COR-L47 (cell line): Measurements from ENCODE around the gene HCK.
"Not testable (repeated sequence)": the region's sequence is repeated elsewhere in the genome, so short reads cannot be mapped to it uniquely, and the experiment has no call there.

ENCODE experiments used
- DNase-seq: peaks from one replicate; lab custom pipeline; 2025; lab: John Stamatoyannopoulos, UW

The HCK gene

DNA sequence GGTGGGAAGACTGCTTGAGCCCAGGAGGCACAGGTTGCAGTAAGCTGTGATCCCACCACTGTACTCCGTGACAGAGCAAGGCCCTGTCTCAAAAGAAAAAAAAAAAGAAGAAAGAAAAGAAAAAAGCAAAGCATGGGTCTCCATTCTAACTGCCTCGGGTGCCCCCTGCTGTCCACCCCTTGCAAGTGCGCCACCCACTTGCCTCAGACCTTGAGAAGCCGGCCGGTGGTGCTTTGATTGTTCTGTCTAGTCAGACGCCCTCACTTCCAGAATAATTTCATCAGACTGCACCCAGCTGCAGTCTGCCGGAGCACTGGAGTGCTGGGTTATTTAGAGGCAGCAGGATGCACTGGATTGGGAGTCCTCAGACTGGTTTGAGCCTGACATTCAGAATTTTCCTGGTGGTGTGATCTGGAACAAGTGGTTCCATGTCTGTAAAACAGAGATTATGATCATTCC lies 39.9 kb downstream of the HCK start:
- DNase-seq = peak; percentile 46

DNA sequence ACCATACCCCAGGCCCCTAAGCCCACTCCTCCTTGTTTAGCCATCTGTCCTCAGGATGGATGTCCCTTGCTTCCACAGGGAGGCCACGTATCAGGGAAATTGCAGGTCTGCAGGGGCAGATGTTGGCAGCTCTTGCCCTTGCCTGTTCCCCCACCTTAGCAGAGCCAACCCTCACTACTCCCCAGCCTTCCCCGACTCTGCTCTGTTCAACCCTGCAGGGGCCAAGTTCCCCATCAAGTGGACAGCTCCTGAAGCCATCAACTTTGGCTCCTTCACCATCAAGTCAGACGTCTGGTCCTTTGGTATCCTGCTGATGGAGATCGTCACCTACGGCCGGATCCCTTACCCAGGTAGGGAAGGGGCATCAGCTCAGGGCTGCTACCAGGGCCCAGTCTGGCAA lies 46.7 kb downstream of the HCK start:
- DNase-seq = no peak

DNA sequence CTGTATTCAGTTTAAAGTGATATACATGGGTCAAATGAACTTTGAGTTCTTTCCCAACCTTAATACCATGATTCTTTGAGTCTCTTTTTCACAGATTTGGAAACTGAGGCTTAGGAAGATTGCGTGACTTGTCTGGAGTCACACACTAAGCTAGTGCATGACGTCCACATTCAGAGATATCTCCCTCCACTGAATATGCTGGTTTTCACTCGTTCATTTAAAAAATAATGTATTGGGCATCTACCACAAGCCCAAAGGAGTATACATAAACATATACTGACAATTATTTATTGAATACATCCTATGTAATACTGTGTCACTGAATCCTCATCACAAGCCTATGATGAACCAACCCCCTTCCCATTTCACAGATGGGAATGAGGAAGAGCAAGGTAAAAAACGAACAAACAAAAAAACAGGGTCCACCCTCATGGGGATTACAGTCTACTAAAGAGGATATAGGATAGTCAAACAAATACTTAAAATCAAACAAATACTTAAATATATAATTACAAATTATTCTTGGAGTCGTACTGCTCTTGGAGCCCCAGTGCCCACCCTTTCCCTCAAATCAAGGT lies 56.9 kb downstream of the HCK start:
- no peak for DNase-seq

DNA sequence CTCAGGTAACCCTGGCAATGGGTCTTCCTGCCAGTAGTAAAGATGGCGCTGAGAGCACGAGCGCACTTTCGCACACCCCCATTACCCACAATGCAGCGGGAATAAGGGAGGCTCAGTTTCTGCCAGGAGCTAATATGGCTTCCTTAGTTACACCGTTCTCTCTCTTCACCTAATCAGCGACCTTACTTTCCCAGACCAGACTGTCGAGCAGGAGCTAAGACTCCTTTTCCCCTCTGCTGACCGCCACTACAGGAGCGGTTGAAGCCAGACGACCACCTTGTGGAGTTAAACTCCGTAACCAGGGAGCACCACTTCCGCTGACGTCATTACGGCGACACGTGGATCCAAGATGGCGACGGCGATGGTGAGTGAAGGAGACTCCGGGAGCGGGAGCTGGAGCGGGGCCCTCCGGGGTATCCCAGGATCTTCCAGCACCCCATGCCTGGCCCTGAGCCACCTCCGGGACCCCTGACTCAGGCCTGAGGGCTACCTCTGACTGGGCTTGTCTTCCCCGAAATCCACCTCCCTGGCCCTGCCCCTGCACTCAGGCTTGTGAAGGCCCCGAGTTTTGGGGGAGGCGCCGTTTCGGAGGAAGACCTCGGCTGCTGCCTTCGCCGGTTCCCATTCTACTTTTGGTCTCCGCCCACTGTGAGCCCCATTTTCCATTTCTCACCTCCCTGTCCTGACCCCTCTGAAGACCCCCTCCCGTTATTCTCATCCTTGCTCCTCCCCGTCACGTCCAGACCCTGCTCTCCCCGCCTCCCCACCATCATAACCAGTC lies 57.5 kb downstream of the HCK start, which contains the start of gene TM9SF4:
Gene TM9SF4, plus strand, starts transcription at position 323 of the 781 bp plus-strand sequence. Its CDS starts 27 bp downstream, at position 350.
- DNase-seq = peak; percentile 97

DNA sequence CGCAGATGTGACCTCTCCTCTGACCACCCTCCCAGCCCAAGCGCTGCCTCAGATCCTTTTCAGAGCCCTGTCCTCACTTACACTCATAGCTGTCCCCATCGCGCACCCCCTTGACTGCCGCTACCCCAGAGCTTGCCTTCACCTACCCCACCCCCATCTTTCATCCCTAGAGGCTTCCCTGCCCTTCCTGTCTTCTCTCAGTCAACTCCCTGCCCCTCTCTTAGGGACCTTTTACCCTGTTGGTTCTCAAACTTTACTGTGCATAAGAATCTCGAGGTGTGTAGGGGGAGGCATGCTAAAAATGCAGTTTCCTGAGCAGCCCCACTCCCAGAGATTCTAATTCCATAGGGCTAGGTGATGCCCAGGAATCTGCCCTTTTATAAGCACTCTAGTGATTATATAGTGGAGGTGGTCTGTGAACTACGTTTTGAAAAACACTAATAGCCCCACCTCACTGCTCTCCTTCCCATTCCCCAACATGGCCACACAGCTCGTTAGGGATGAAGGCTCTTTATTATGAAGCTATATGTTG lies 58.2 kb downstream of the HCK start:
- no peak for DNase-seq

DNA sequence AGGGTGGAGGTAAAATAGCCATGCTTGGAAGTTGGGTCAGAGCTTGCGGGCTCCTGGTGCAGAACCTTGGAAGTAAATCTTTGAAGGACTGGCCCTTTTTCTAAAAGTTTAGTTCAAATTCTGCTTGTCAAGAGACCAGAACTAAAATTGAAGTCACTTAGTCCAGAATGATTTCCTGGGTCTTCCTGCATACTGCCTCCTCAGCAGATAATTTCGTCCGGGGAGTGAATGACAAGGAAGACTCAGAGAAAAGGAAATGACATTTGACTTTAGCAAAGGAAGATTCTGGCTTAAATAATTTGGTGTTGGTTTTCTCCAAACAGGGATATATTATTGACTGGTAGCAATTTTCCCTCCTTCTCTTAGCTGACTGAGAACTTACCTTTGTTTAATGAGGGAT lies 58.7 kb downstream of the HCK start:
- DNase-seq = no peak

DNA sequence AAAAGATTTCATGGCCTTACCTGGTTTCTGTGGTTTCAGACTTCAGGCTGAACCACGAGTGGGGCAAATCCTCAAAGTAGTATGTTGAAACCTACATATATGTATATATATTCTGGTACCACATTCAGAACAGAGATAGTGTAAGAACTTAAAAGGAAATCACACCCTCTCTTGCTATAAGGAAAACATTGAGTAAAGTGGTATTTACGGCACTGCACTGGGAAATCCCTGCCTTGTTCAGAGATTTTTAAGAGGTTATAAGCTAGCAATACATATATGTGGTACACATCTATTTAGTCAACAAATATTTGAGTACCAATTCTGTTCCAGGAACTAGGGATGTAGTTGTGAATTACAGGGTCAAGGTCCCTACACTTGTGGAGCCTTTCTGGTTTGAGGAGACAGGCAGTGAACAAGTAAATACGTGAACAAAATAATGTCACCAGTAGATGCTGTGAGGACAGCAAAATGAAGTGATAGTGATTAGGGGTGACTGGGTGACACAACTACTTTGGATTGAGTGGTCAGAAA lies 59.2 kb downstream of the HCK start:
- DNase-seq = no peak

DNA sequence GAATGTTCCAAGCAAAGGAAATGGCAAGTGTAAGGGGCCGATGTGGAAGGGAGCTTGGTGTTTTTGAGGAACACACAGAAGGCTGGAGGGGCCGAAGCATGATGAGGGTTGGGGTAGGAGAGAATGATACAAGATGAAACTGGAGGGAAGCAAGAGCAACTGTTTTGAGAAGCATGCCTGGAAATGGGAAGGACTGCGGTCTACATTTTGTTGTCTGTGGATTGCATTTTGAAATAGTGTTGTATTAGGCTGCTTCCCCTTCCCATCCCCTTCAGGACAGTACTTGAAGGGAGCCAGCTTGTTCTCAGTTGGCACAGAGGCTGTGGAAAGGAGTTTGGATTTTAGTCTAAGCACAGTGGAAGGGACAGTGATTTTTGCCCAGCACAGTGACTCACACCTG lies 59.7 kb downstream of the HCK start:
- DNase-seq = no peak

DNA sequence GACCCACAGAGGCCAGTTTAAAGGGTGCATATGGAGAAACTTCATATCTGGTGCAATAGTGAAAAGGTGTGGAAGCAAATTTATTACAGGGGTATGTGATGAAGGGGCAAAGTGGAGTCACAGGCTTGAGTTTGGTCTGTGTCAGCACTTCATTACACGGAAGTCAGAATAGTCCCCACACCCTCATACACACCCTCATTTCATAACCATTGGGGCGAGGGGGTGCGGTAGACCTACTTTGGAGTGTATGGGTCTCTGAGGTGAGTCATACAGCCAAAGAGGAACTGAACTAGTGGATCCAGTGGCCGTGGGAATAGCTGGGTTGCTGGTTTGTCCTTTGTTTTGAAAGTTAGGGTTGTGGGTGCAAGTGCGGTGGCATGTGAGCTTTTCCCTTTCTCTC lies 60.8 kb downstream of the HCK start:
- DNase-seq = no peak

DNA sequence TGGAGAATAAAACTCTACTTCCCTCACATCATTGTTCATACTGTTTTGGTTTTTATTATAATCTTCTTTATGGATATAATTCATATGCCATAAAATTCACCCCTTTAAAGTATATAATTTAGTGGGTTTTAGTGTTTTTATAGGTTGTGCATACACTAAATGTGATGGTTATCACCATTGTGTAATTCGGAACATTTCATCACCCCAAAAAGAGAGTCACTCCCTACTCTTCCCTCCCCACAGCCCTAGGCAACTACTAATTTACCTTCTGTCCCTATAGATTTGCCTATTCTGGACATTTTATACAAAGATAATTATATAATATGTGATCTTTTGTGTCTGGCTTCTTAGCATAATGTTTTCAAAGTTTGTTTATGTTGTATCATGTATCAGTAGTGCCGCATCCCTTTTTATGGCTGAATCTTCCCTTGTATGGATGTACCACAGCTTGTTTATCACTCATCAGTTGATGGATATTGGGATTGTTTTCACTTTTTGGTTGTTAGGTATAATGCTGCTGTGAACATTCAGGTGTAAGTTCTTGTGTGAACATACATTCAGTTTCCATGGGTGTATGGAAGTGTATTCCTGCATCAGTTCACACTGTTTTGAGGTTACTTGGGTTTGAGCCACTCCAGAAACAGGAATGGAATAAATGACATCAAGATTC lies 61.7 kb downstream of the HCK start:
- DNase-seq = no peak

DNA sequence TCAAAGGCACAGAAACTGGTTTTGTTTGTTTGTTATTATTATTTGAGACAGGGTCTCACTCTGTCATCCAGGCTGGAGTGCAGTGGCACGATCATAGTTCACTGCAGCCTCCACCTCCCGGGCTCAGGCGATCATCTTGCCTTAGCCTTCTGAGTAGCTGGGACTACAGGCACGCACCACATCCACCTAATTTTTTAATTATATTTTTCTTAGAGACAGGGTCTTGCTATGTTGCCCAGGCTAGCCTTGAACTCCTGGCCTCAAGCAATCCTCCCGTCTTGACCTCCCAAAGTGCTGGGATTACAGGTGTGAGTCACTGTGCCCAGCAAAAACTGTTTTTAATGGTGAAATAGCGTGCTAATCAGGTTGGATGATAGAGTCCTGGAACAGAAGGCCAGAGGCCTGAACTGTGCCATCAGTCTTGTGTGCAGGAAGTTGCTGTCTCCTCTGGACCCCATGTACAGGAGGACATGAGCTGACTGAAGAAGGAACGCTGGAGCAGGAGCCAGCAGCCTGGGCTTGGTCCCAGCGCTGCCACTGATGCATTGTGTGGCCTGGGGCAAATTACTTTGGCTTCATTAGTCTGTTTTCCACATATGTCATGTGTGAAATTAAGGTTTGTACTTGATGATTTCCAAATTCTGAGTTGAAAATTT lies 62.4 kb downstream of the HCK start:
- DNase-seq = no peak

DNA sequence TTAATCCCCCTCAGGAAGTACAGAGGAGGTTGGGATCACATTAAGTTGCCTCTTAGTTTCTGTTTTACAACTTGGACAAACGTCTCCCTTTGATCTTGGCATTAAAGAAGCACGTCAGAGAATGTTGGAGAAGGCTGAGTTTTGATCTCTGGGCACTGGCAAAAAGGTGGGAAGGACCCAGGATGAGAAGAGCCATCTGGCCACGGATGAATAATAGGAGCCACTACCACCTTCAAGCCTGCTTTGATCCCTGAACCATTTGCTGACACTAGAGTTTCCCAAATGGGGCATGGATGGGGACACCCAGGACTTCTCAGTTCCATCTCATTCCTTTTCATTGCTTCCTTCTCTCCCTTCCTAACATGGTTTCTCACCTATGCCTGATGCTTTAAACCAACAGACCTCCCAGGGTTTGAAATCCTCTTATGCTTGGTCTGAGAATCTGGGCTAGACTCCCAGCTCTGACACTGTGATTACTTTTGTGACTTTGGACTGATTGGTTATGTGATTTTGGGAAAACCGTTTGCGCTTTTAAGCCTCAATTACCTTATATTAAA lies 63.2 kb downstream of the HCK start:
- DNase-seq = no peak

DNA sequence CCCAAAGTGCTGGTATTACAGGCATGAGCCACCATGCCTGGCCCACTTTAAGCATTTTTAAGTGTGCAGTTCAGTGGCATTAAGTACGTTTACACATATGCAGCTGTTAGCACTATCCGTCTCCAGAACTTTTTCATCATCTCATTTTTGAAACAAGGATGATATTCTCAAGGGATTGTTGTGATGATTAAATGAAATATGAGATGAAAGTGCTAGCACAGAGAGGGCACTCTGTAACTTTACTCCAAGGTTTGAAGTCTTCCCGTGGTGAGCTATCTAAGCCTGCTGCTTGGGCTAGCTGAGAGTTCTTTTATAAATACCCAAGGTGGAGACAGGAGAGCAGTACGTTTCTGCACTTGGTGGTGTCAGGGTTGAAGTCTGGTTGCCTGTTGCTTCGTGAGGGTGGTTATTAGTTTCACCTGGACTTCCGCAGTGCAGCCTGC lies 64.1 kb downstream of the HCK start:
- no peak for DNase-seq

DNA sequence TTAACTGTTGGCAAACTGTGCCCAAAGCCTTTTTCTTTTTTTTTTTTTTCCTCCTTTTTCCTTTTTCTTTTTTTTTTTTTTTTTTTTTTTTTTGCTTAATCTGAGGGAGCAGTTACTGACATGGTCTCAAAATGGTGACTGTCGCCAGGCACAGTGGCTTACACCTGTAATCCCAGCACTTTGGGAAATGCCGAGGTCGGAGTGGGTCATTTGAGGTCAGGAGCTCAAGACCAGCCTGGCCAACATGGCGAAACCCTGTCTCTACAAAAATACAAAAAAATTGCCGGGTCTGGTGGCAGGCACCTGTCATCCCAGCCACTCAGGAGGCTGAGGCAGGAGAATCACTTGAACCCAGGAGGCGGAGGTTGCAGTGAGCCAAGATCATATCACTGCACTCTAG lies 64.8 kb downstream of the HCK start:
- not testable (repeated sequence) for DNase-seq

DNA sequence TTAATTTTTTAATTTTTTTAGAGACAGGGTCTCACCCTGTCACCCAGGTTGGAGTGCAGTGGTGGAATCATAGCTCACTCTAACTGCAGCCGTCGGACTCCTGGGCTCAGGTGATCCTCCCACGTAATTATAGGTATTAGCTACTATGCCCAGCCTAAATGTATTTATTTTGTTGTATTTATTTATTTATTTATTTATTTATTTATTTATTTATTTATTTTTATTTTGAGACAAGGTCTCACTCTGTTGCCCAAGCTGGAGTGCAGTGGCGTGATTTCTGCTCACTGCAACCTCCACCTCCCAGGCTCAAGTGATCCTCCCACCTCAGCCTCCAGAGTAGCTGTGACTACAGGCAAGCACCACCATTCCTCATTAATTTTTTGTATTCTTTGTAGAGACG lies 66.4 kb downstream of the HCK start:
- not testable (repeated sequence) for DNase-seq

DNA sequence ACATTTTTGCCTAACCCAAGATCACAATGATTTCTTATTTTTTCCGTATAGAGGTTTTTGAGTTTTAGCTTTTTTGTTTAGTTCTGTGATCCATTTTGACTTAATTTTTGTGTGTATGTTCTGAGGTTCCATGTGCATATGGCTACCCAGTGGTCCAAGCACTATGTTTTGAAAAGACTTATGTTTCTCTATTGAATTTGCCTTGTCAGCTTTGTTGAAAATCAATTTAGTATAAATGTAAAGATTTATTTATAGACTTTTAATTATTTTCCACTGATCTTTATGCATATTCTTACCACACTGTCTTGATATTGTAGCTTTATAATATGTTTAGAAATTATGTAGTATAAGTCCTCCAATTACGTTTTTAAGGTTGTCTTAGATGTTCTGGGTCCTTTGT lies 67.7 kb downstream of the HCK start:
- no peak for DNase-seq

DNA sequence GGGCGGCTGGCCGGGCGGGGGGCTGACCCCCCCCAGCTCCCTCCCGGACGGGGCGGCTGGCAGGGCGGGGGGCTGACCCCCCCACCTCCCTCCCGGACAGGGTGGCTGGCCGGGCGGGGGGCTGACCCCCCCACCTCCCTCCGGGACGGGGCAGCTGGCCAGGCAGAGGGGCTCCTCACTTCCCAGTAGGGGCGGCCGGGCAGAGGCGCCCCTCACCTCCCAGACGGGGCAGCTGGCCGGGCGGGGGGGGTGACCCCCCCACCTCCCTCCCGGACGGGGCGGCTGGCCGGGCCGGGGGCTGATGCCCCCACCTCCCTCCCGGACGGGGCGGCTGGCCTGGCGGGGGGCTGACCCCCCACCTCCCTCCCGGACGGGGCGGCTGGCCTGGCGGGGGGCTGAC lies 69.9 kb downstream of the HCK start:
- not testable (repeated sequence) for DNase-seq

DNA sequence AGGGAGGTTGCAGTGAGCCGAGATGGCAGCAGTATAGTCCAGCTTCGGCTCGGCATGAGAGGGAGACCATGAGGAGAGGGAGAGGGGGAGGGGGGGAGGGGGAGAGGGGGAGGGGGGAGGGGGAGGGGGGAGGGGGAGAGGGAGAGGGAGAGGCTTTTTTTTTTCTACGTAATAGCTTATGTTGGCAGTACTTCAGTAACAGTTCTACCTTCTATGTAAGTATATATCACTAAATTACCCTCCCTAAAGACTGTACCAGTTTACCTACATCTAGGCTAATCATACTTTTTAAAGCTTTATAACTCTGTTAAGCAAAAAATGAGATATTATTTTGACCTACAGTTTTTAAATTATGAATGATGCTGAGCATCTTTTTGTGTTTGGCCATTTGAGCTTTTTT lies 71.0 kb downstream of the HCK start:
- no peak for DNase-seq

DNA sequence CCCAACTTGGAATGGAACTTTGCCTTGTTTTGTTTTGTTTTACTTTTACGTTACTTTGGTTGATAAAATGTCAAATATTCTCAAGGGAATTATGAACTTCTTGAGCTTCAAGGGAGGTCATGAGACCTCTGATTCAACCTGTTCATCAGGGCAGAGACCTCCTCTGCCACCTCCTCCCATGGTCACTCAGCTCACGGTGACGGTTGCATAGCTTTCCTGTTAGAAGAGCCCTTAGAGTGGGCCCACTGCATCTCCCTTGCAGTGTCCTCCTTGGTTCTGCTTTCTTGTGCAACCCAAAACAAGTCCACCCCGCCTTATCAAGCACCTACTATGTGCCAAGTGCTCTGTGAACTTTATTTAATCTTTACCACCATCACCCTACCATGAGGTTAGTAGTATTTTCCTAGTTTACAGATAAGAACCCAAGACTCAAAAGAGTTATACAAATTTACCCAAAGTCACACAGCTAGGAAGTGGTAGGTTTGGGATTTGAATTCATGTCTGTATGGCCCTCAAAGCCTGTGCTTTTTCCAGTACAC lies 72.9 kb downstream of the HCK start:
- no peak for DNase-seq

DNA sequence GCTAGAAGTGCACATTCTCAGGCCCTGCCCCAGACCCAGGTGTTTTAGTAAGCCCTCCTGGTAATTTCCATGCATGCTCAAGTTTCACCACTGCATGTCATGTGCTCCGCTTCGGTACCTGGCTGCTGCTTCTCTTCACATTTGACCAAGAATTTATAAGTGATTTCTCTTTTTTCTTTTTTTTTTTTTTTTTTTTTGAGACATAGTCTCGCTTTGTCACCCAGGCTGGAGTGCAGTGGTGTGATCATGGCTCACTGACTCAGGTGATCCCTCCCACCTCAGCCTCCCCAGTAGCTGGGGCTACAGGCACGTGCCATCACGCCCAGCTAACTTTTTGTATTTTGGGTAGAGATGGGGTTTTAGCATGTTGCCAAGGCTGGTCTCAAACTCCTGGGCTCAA lies 73.5 kb downstream of the HCK start:
- DNase-seq = no peak

DNA sequence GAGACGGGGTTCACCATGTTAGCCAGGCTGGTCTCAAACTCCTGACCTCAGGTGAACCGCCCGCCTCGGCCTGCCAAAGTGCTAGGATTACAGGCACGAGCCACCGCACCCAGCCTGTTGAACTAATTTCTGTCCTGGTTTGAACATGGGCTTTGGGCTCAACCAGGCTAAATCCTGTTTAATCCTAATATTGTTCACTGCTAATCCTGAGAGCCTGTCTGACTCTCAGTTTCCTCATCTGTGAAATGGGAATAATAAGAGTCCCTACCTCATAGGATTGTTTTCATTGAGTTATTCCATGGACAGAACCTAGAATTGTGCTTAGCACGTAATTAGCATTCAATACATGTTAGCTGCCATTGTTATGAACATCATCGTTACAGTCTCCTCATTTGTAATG lies 74.9 kb downstream of the HCK start:
- no peak for DNase-seq
